ENCODE data around the gene DUSP7.

The DUSP7 gene

GRCh38 chr3:52026041-52026440, 30.3 kb downstream of the DUSP7 start:
- no peak for DNase-seq (ENCODE audit: low read depth in 2 of 2)

- no peak for DNase-seq (ENCODE audit: low read depth in 2 of 2)
Measured at GRCh38 chr3:52025453-52025852, 30.9 kb downstream of the DUSP7 start.

- DNase-seq (ENCODE audit: low read depth in 2 of 2), result no peak
Measured at GRCh38 chr3:52024765-52025452, 31.5 kb downstream of the DUSP7 start.

GRCh38 chr3:52023860-52024764, 32.3 kb downstream of the DUSP7 start:
- DNase-seq (ENCODE audit: low read depth in 2 of 2), result no peak

- no peak for DNase-seq (ENCODE audit: low read depth in 2 of 2)
Measured at GRCh38 chr3:52023101-52023770, 33.1 kb downstream of the DUSP7 start.

- no peak for DNase-seq (ENCODE audit: low read depth in 2 of 2)
Measured at GRCh38 chr3:52022323-52023100, 33.9 kb downstream of the DUSP7 start.

GRCh38 chr3:52021489-52022268, 34.7 kb downstream of the DUSP7 start:
- DNase-seq (ENCODE audit: low read depth in 2 of 2), result no peak

- no peak for DNase-seq (ENCODE audit: low read depth in 2 of 2)
Measured at GRCh38 chr3:52020796-52021195, 35.6 kb downstream of the DUSP7 start.

GRCh38 chr3:52019352-52020080, 36.9 kb downstream of the DUSP7 start:
- DNase-seq (ENCODE audit: low read depth in 2 of 2), result no peak

- DNase-seq (ENCODE audit: low read depth in 2 of 2), result no peak
Measured at GRCh38 chr3:52018319-52019000, 37.9 kb downstream of the DUSP7 start.

GRCh38 chr3:52017586-52017985, 38.8 kb downstream of the DUSP7 start:
- DNase-seq (ENCODE audit: low read depth in 2 of 2), result no peak

GRCh38 chr3:52015438-52016228, 40.7 kb downstream of the DUSP7 start:
- DNase-seq (ENCODE audit: low read depth in 2 of 2), result no peak

- no peak for DNase-seq (ENCODE audit: low read depth in 2 of 2)
Measured at GRCh38 chr3:52014613-52015012, 41.8 kb downstream of the DUSP7 start.

GRCh38 chr3:52013802-52014598, 42.4 kb downstream of the DUSP7 start:
- DNase-seq (ENCODE audit: low read depth in 2 of 2), result no peak

GRCh38 chr3:52012699-52013098, 43.7 kb downstream of the DUSP7 start:
- no peak for DNase-seq (ENCODE audit: low read depth in 2 of 2)

GRCh38 chr3:52010431-52010830, 45.9 kb downstream of the DUSP7 start:
- DNase-seq (ENCODE audit: low read depth in 2 of 2), result no peak

GRCh38 chr3:52007291-52007690, 49.1 kb downstream of the DUSP7 start:
- no peak for DNase-seq (ENCODE audit: low read depth in 2 of 2)

- no peak for DNase-seq (ENCODE audit: low read depth in 2 of 2)
Measured at GRCh38 chr3:52006820-52007133, 49.6 kb downstream of the DUSP7 start.
